ENCODE measurements around the gene RFX6. TPM values are rescaled to one million over a fixed set of nuclear protein-coding genes. Genes with fewer than 3 reads are reported as not detected.

RFX6 gene
- total RNA-seq, 1 donor from 2014 or later, result not detected

GRCh38 chr6:116895935-116896334 lies 18.9 kb downstream of the RFX6 start:
- intact Hi-C loops (cut with micrococcal nuclease), result no loop called here

DNA sequence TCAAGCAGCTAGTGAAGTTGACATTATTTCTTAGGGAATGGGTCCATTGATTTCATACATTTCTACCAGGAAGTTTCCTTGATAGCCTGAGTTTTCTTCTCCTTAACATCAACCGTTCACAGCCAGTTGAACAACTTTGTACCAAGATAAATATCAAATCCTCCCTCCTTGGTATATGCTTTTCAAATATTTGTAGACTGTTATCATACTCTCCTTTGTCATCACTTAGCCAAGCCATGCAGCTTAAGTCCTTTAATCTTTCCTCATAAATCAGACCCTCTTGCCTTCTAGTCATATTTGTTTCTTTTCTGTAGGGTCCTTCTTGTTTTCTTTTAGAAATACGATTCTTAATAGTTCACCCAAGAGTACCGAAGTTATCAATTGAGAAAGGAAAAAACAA lies 25.6 kb downstream of the RFX6 start:
- intact Hi-C loops (cut with micrococcal nuclease), result no loop called here

GRCh38 chr6:116922853-116923548 lies 46.0 kb downstream of the RFX6 start:
- intact Hi-C loops (cut with micrococcal nuclease), result no loop called here

DNA sequence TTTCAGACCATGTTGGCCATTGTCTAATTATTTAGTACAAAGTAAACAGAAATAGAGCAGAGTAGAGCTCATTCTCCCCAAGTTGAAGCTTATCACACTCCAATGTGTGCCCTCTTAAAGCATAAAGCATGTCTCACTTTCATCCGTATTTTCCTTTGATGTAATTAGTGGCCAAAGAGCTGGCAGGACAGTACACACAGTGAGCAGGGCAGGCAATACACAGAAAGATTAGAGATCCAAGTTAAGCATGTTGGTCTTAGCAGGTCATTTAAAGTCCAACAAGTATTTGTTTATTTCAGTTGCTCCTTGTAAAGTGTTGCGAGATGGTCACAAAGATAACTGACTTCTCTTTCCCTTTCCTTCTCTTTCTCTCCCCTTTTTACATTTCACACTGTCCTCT lies 47.2 kb downstream of the RFX6 start:
- intact Hi-C loops (cut with micrococcal nuclease), result no loop called here

GRCh38 chr6:116925088-116925794 lies 48.2 kb downstream of the RFX6 start:
- intact Hi-C loops (cut with micrococcal nuclease), result no loop called here

DNA sequence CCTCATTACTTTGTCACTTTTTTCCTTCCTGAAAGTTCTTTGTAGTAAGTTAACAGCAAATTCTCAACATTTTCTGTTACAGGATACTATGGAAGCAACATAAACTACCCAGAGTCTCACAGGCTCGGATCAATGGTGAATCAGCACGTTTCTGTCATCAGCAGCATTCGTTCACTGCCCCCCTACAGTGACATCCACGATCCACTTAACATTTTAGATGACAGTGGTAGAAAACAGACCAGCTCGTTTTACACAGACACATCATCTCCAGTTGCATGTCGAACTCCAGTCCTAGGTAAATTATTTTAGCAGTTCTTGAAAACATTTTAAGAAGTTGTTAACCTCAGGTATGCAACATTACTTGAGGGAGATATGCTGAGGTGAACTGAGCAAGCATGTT lies 51.6 kb downstream of the RFX6 start:
- intact Hi-C loops (cut with micrococcal nuclease), result no loop called here

- intact Hi-C loops (cut with micrococcal nuclease), result no loop called here
Measured at GRCh38 chr6:116929825-116930224, 52.8 kb downstream of the RFX6 start.

- intact Hi-C loops (cut with micrococcal nuclease), result no loop called here
Measured at GRCh38 chr6:116931456-116931855, 54.4 kb downstream of the RFX6 start.

GRCh38 chr6:116932496-116932895 lies 55.5 kb downstream of the RFX6 start:
- intact Hi-C loops (cut with micrococcal nuclease), result no loop called here

- intact Hi-C loops (cut with micrococcal nuclease), result no loop called here
Measured at GRCh38 chr6:116933485-116933884, 56.4 kb downstream of the RFX6 start.

GRCh38 chr6:116938305-116938704 lies 61.3 kb downstream of the RFX6 start:
- intact Hi-C loops (cut with micrococcal nuclease), result no loop called here

DNA sequence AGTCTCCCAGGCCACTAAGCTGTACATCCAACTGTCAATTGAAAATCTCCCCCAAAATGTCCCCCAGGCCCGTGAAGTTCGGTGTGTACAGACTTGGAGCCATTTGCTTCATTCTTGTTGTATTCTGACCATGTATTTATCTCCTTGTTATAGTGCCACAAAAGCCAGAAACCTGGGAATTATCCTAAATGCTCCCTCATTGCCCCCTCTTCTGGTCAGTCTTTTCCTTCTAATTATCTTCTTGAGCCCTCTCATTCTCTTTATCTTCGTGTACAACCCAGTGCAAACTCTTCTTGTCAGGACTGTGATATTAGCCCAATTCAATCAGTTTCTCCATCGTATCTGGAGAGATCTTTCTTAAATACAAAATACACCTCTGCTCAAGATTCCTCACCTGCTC lies 64.7 kb downstream of the RFX6 start:
- intact Hi-C loops (cut with micrococcal nuclease), result no loop called here

- intact Hi-C loops (cut with micrococcal nuclease), result no loop called here
Measured at GRCh38 chr6:116945809-116946208, 68.8 kb downstream of the RFX6 start.

GRCh38 chr6:116948533-116949304 lies 71.7 kb downstream of the RFX6 start:
- intact Hi-C loops (cut with micrococcal nuclease), result no loop called here

DNA sequence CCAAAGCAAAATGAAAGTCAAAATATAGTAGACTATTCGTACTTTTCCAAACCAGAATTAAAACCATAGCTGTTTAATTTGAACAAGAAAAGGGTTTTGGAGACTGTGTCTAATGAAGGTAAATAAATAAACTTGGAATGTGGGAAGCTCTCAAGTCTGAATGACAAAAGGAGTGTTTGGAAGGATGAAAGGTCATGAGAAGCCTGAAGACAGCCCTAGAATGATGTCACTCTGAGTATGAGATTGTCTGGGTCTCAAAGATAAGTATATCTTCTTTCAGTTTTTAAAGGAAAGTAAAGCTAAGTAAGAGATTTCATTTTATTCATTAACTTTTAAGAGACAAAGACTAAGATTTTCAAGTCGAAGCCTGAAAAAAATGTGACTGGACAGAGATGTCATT lies 72.9 kb downstream of the RFX6 start:
- intact Hi-C loops (cut with micrococcal nuclease), result no loop called here

DNA sequence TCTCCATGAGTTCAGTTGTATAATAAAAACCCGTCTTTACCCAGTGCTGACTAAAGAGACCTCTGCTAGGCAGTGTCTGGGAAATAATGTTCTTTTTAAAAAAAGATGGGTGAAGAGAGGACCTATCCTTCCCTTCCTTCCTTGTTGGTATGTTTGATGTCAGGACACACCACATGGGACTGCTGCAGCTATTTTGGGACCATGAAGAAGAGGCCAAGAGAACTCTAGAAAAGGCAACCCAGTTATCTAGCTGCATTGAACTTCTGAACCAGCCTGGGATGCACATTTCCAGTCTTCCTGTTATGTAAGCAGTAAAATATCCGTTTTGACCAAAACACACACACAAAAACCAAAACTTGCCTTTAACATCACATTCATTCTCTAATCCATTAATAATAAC lies 77.3 kb downstream of the RFX6 start:
- intact Hi-C loops (cut with micrococcal nuclease), result no loop called here

DNA sequence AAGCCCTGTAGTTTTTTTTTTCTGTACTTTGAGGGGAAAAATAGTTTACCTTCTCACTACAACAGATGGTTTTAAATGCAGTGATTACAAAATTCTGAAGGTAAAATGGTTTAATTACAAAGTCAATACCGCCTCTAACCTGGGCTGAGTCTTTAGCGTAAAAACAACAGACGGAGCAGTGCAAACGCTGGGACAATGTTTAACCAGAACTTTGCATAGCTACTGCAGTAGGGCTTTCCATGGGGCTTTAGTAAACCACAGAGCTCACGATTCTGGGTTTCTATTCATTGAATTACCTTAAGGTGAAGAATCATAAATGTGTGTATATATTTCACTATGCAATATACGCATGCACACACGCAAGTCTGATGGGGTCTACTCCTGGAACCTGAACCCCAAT lies 77.9 kb downstream of the RFX6 start:
- intact Hi-C loops (cut with micrococcal nuclease), result no loop called here

DNA sequence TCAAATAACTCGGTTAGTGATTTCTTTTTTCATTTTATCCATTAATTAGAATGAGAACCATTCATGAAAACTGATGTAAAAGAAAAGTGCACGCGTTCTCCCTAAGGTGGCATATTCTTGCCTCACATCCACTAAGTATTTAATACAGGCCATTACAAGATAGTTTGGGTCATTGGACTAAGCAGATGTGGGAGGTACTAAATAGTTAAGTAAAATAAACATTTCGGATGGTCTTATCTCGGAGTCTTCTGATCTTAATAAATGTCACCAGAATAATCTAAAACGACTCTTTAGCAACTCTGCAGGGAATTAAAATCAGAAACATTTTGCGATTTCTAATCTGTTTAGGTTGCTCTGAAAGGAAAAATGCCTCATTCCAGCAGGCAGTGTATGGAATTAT lies 78.7 kb downstream of the RFX6 start:
- intact Hi-C loops (cut with micrococcal nuclease), result no loop called here

GRCh38 chr6:116963972-116964371 lies 86.9 kb downstream of the RFX6 start:
- intact Hi-C loops (cut with micrococcal nuclease), result loop anchor here (10.0 kb wide), 1 partner anchor 749 kb away; no protein-coding TSS in a partner anchor

GRCh38 chr6:116966675-116967576 lies 89.9 kb downstream of the RFX6 start:
- intact Hi-C loops (cut with micrococcal nuclease), result loop anchor here (10.0 kb wide), 1 partner anchor 752 kb away; no protein-coding TSS in a partner anchor
